Endothelial cell of umbilical vein (primary cell): ENCODE measurements around the gene TRIM51. TPM values are rescaled to one million over a fixed set of nuclear protein-coding genes. Genes with fewer than 3 reads are reported as not detected.

Source experiments
- BruUV-seq: library from RNA; stranded (reverse); fragments of 400-500 nt; replicated peaks from 2 replicates; lab custom pipeline; 2021; lab: Mats Ljungman, UMichigan
- CTCF ChIA-PET: fragments of 300-600, 350-600 bp; sonication (Branson Sonifier 250); formaldehyde crosslinking; loops from one replicate; lab custom pipeline; 2021; ENCODE audit warnings: antibody characterized with exemption, inconsistent platforms; lab: Charles Lee
- POLR2A ChIA-PET: fragments of 300-600, 350-600 bp; sonication (Branson Sonifier 250); formaldehyde crosslinking; loops from one replicate; lab custom pipeline; 2021; ENCODE audit warnings: antibody characterized with exemption, inconsistent platforms; lab: Charles Lee
- DNase-seq: peaks from one replicate; pipeline ENCODE4 v3.0.0-alpha.2; 2011; ENCODE audit warnings: low read depth, low spot score
- FAIRE-seq: peaks from 2 replicates; lab custom pipeline; 2011; peaks lifted over from hg19 to GRCh38; lab: Jason Lieb, UNC
- H2AFZ ChIP-seq: 2 replicates; pipeline ENCODE4 v1.6.0; 2012; ENCODE audit warnings: low read depth, low read length, control low read depth, inconsistent platforms
- H3K27ac ChIP-seq: 2 replicates; pipeline ENCODE4 v1.5.1; 2011; ENCODE audit warnings: low read depth, mild to moderate bottlenecking, control low read depth, low read length, moderate library complexity; ENCODE audit not compliant: insufficient read depth
- H3K27me3 ChIP-seq, 2 experiments: 2 replicates each; pipeline versions ENCODE4 v1.6.0 to v1.6.1; 2011; ENCODE audit warnings: low read length in 2 of 2, mixed read lengths in 1 of 2; ENCODE audit not compliant: control insufficient read depth in 2 of 2, insufficient read depth in 2 of 2
- H3K36me3 ChIP-seq, 2 experiments: 2 replicates in 1 of 2; 3 replicates in 1 of 2; pipeline ENCODE4 v1.5.1; 2011; ENCODE audit warnings: low read length in 2 of 2, mild to moderate bottlenecking in 1 of 2, moderate library complexity in 1 of 2; ENCODE audit not compliant: control insufficient read depth in 2 of 2, insufficient read depth in 2 of 2; ENCODE audit errors: extremely low read depth in 1 of 2
- H3K4me1 ChIP-seq: 3 replicates; pipeline ENCODE4 v1.5.1; 2011; ENCODE audit warnings: mild to moderate bottlenecking, low read length; ENCODE audit not compliant: control insufficient read depth, insufficient read depth; ENCODE audit errors: extremely low read depth
- H3K4me2 ChIP-seq: 2 replicates; pipeline ENCODE4 v1.6.1; 2011; ENCODE audit warnings: low read length, control low read depth, mixed read lengths; ENCODE audit not compliant: insufficient read depth
- H3K4me3 ChIP-seq, 3 experiments: fragments of 200-600 bp in 1 of 3; sonication (generic), shearing (Covaris generic) in 1 of 3; replicated peaks in 1 of 3; 2 replicates each; pipeline ENCODE4 v1.5.1; 2011 to 2016; ENCODE audit warnings: control low read depth in 3 of 3, low read length in 3 of 3, mild to moderate bottlenecking in 2 of 3, inconsistent platforms in 1 of 3, low read depth in 1 of 3, moderate library complexity in 1 of 3; ENCODE audit not compliant: insufficient read depth in 1 of 3
- H3K79me2 ChIP-seq: 2 replicates; pipeline ENCODE4 v1.6.0; 2012; ENCODE audit warnings: low read length, inconsistent platforms; ENCODE audit not compliant: control insufficient read depth, insufficient read depth
- H3K9ac ChIP-seq: replicated peaks from 2 replicates; pipeline ENCODE3; 2011; ENCODE audit warnings: low read length, control low read depth; ENCODE audit not compliant: insufficient read depth; ENCODE audit errors: extremely low read depth
- H3K9me1 ChIP-seq: replicated peaks from 3 replicates; pipeline ENCODE4 v1.6.0; 2011; ENCODE audit warnings: mild to moderate bottlenecking, low read length; ENCODE audit not compliant: control insufficient read depth, insufficient read depth; ENCODE audit errors: extremely low read depth
- H3K9me3 ChIP-seq: replicated peaks from 2 replicates; pipeline ENCODE4 v1.5.1; 2012; ENCODE audit warnings: low read length, inconsistent platforms; ENCODE audit not compliant: control insufficient read depth, insufficient read depth
- H4K20me1 ChIP-seq: replicated peaks from 2 replicates; pipeline ENCODE3; 2011; ENCODE audit warnings: mild to moderate bottlenecking, low read length; ENCODE audit not compliant: control insufficient read depth, insufficient read depth; ENCODE audit errors: extremely low read depth
- EZH2 ChIP-seq: IDR thresholded peaks from 2 replicates; pipeline ENCODE4 v1.6.1; 2012; ENCODE audit warnings: borderline replicate concordance, low read depth, mild to moderate bottlenecking, moderate library complexity, low read length, inconsistent platforms; ENCODE audit not compliant: severe bottlenecking
- FOS ChIP-seq: IDR thresholded peaks from 2 replicates; pipeline ENCODE4 v1.6.1; 2011; ENCODE audit warnings: mild to moderate bottlenecking, low read length, moderate library complexity, borderline replicate concordance; ENCODE audit not compliant: insufficient read depth
- GATA2 ChIP-seq: IDR thresholded peaks from 2 replicates; pipeline ENCODE4 v1.7.0; 2011; ENCODE audit warnings: low read depth, mild to moderate bottlenecking, moderate library complexity, mixed read lengths, low read length; ENCODE audit not compliant: insufficient read length, insufficient read depth
- JUN ChIP-seq: IDR thresholded peaks from 2 replicates; pipeline ENCODE4 v1.6.1; 2011; ENCODE audit warnings: borderline replicate concordance, low read depth; ENCODE audit not compliant: insufficient read length, insufficient read depth
- MYC ChIP-seq: IDR thresholded peaks from one replicate; pipeline ENCODE4 v1.6.1; 2011; ENCODE audit warnings: mild to moderate bottlenecking, low read depth, low read length
- POLR2A ChIP-seq: IDR thresholded peaks from 2 replicates; pipeline ENCODE4 v1.6.1; 2012; ENCODE audit warnings: low read depth, mild to moderate bottlenecking, control low read depth, low read length
- POLR2AphosphoS5 ChIP-seq: IDR thresholded peaks from 2 replicates; pipeline ENCODE4 v1.6.1; 2012; ENCODE audit warnings: low read depth, mild to moderate bottlenecking, control low read depth, low read length, moderate library complexity; ENCODE audit not compliant: insufficient read depth
- dilution Hi-C: fragments of 300-500 bp; cut with MboI; formaldehyde crosslinking; loops from one replicate; pipeline ENCODE4 v1.15.0; 2019; ENCODE audit warnings: low sequenced_read_pairs; ENCODE audit not compliant: extremely low pct_ligation_motif_present
- intact Hi-C: fragments of 100-400 bp; cut with micrococcal nuclease; formaldehyde crosslinking; loops from one replicate; pipeline ENCODE4 v1.10.0; 2022
- polyA plus RNA-seq, 4 experiments: library from polyadenylated mRNA; depleted of rRNA in 3 of 4; stranded (reverse) in 3 of 4; unstranded in 1 of 4; fragments of >200 nt; gene quantifications; 2 replicates each; pipeline versions ENCODE4 v1.2.1 to v1.2.3, GENCODE V29; 2011 to 2012; ENCODE audit warnings: missing spikeins in 1 of 4
- total RNA-seq: library from RNA; stranded (reverse); gene quantifications from 2 replicates; pipeline ENCODE4 v1.2.3, GENCODE V29; 2021
- TF ChIP-seq, protein P1 (sequence below): IDR thresholded peaks from 2 replicates; pipeline ENCODE4 v1.6.1; 2011; ENCODE audit not compliant: insufficient read depth, insufficient read length
- TF ChIP-seq, protein P2 (sequence below), 2 donors: IDR thresholded peaks; 1 replicate in 1 of 2; 2 replicates in 1 of 2; pipeline ENCODE4 v1.5.1; 2011; ENCODE audit warnings: low read length in 2 of 2, mild to moderate bottlenecking in 2 of 2, moderate library complexity in 2 of 2, control low read depth in 1 of 2, inconsistent platforms in 1 of 2, low read depth in 1 of 2; ENCODE audit not compliant: insufficient read depth in 1 of 2; ENCODE audit errors: extremely low read depth in 1 of 2

TRIM51 gene
- total and polyA plus RNA-seq, 2 donors (not counting 3 experiments of a cell fraction or from before 2014, with no cell fraction given) = not detected

DNA sequence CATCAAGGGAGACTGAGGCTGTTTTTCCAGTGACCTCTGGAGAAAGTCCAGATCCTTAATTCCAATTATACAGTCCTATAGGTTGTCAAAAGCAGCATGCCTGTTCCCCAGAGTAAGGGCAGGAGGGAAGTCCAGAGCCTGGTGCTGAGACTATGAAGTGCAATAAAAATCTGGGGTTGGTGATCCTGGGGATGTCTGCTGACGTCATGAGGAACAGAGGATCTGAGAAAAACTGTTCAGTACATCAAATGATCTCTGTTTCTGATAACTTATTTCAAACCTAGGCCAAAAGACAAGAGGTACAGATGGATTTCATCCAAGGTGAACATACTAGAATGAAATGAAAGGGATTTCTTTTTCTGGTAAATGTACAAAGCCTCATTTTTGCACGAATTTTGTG is 19.2 kb downstream of the TRIM51 start:
- Histone ChIP-seq H2AFZ (no peak overlapping the region), H3K9me3 (peaks cover 4% of the 10 kb centered on the region), H3K36me3 (no peaks in the 10 kb centered on the region), H3K4me1 (no peaks in the 10 kb centered on the region), H3K4me2 (no peak overlapping the region), H3K27ac (no peak overlapping the region), H3K9me1 (no peaks in the 10 kb centered on the region), H3K79me2 (no peaks in the 10 kb centered on the region), H4K20me1 (no peaks in the 10 kb centered on the region), H3K9ac (no peak overlapping the region), H3K27me3 (no peaks in the 10 kb centered on the region), H3K4me3 (no peak overlapping the region)
- intact Hi-C loops (no loop called here), dilution Hi-C loops (no loop called here)
- CTCF ChIA-PET = no interaction called here
- BruUV-seq = no TSS peak
- POLR2A ChIA-PET = no interaction called here
- FAIRE-seq (no peak), DNase-seq (no peak)
- TF ChIP-seq GATA2 = no peak
- TF ChIP-seq, protein P1, sequence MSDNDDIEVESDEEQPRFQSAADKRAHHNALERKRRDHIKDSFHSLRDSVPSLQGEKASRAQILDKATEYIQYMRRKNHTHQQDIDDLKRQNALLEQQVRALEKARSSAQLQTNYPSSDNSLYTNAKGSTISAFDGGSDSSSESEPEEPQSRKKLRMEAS = no peak

DNA sequence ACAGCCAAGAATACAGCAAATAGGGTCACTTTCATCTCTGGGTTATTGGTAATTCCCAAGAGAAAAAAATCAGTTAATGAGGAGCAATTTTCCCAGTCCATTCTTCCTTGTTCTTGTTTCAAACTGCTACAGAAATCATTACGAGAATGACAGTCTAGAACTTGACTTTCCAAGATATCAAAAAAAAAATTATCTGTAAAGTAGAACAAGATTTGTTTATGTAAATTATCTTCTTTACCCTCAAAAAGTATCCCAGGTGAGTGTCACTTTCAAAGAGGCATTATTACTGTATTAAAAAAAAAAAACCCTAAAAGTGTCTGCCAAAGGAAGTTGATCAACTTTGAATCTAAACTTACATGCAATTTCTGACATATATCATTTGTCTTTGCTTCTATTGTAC is 31.4 kb downstream of the TRIM51 start, which contains the start of gene OR5W2:
Gene OR5W2, minus strand, starts transcription at position 101 of the 400 bp plus-strand sequence. Its CDS starts 0 bp downstream, at position 101.
- dilution Hi-C loops = no loop called here
- CTCF ChIA-PET = no interaction called here
- Histone ChIP-seq H3K36me3 (no peaks in the 10 kb centered on the region), H3K27me3 (no peaks in the 10 kb centered on the region), H2AFZ (no peak within 1 kb of the TSS), H3K9me3 (peaks cover 3% of the 10 kb centered on the region), H3K4me3 (no peak within 1 kb of the TSS), H4K20me1 (no peaks in the 10 kb centered on the region), H3K4me2 (no peak within 1 kb of the TSS), H3K27ac (no peak within 1 kb of the TSS), H3K79me2 (no peaks in the 10 kb centered on the region), H3K9ac (no peak within 1 kb of the TSS), H3K9me1 (no peaks in the 10 kb centered on the region), H3K4me1 (no peaks in the 10 kb centered on the region)
- FAIRE-seq (no peak), DNase-seq (no peak)
- intact Hi-C loops = no loop called here
- TF ChIP-seq POLR2AphosphoS5 = no peak
- TF ChIP-seq MYC = no peak
- TF ChIP-seq GATA2 = no peak
- no peak for TF ChIP-seq POLR2A
- TF ChIP-seq, protein P2, sequence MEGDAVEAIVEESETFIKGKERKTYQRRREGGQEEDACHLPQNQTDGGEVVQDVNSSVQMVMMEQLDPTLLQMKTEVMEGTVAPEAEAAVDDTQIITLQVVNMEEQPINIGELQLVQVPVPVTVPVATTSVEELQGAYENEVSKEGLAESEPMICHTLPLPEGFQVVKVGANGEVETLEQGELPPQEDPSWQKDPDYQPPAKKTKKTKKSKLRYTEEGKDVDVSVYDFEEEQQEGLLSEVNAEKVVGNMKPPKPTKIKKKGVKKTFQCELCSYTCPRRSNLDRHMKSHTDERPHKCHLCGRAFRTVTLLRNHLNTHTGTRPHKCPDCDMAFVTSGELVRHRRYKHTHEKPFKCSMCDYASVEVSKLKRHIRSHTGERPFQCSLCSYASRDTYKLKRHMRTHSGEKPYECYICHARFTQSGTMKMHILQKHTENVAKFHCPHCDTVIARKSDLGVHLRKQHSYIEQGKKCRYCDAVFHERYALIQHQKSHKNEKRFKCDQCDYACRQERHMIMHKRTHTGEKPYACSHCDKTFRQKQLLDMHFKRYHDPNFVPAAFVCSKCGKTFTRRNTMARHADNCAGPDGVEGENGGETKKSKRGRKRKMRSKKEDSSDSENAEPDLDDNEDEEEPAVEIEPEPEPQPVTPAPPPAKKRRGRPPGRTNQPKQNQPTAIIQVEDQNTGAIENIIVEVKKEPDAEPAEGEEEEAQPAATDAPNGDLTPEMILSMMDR (IDR thresholded peaks at IDR 0.05; ENCODE audit: extremely low read depth in 1 of 2, insufficient read depth in 1 of 2, low read depth in 1 of 2, low read length in 2 of 2) = no peak
- TF ChIP-seq, protein P1 = no peak
- TF ChIP-seq JUN = no peak
- TF ChIP-seq EZH2 = no peak
- no peak for TF ChIP-seq FOS
- BruUV-seq = no TSS peak
- POLR2A ChIA-PET = no interaction called here
